HG03558 (cell line): ENCODE data around the gene NUTM2E.
"Not testable (repeated sequence)": the region's sequence is repeated elsewhere in the genome, so short reads cannot be mapped to it uniquely, and the experiment has no call there.

ENCODE experiments used
- ATAC-seq: cut with Tn5 transposase; IDR thresholded peaks from one replicate; pipeline ENCODE4 v1.9.1; 2021; ENCODE audit warnings: moderate number of reproducible peaks; ENCODE audit not compliant: unreplicated experiment; ENCODE audit errors: extremely low read depth

Gene NUTM2E

GRCh38 chr10:79862269-79862668, 35.7 kb downstream of the NUTM2E start:
- not testable (repeated sequence) for ATAC-seq

- not testable (repeated sequence) for ATAC-seq
Measured at GRCh38 chr10:79862803-79863202, 36.3 kb downstream of the NUTM2E start.

DNA sequence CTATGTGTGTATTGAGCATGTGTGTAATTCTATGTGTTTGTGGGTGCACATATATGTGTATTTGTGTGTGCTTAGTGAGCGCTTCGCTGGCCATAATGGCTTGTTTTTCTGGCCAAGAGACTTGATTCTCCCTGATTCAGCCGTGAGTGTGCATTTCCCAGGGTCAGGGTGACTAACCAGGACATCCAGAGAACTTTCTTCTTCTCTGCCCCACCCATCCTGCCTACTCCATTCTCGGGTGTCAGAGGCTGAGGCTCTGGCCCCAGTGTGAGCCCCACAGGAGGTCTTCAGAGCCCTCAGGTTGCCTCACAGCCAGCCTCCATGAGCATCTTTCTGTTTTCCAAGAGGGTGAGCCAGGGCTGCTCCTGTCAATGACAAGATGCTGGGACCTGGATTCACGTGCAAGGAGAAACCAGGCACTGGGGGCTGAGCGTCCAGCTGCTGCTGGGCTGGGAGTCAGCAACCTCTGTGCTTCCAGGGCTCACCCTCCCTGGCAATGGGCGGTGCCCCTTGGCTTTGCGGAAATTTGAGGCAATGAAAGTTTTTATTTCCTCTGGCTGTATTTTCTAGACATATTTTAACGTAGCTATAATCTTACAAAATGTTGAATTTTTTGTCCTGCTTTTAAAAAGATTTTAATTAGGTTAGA, 40.5 kb downstream of the NUTM2E start:
- not testable (repeated sequence) for ATAC-seq

- not testable (repeated sequence) for ATAC-seq
Measured at GRCh38 chr10:79868023-79868422, 41.5 kb downstream of the NUTM2E start.

DNA sequence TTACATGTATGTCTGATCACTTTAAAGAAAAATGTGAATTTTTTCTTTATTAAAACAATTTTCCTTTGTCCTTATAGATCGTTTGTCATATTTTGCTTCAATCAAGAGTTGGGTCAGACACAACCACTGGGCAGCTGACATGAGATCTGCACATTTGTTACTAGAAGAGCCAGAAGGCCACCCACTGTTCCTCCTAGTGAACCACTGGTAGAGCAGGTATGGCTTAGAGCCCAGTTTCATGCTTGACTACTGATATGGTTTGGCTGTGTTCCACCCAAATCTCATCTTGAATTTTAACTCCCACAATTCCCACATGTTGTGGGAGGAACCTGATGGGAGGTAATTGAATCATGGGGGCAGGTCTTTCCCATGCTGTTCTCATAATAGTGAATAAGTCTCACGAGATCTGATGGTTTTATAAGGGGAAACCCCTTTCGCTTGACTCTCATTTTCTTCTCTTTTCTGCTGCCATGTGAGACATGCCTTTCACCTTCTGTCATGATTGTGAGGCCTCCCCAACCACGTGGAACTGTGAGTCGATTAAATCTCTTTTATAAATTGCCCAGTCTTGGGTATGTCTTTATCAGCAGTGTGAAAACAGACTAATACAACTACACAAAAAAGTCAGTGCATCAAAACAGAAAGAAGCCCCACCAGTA, 43.0 kb downstream of the NUTM2E start:
- not testable (repeated sequence) for ATAC-seq

DNA sequence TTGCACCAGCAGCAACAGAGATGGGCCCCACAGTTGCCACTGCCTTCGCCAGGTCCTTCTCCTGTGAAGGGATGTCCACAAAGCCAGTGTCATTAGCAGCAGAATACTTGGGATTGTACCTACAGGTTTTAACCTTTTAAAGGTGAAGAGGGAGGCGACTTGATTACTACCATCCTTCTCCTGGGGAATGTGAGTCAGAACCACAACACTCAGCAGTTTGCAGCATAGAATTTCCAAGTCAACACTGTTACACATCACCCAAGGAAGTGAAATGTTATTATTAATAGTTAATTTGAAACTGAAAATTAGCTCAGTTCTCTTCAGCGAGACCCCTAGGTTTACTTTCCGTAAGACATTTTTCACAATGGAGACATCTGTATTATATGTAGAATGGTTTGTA, 45.2 kb downstream of the NUTM2E start:
- not testable (repeated sequence) for ATAC-seq
